Kidney epithelial cell (primary cell): Measurements from ENCODE around the gene OCA2. TPM values are rescaled to one million over a fixed set of nuclear protein-coding genes. Genes with fewer than 3 reads are reported as not detected.
"Not testable (repeated sequence)": the region's sequence is repeated elsewhere in the genome, so short reads cannot be mapped to it uniquely, and the experiment has no call there.

ENCODE experiments used
- DNase-seq: peaks from one replicate; pipeline ENCODE4 v3.0.0-alpha.2; 2010; ENCODE audit warnings: low read depth
- H3K27me3 ChIP-seq: 2 replicates; pipeline ENCODE4 v1.6.0; 2011; ENCODE audit warnings: low read length; ENCODE audit not compliant: control insufficient read depth, insufficient read depth
- H3K36me3 ChIP-seq: 2 replicates; pipeline ENCODE4 v1.5.1; 2011; ENCODE audit warnings: low read length; ENCODE audit not compliant: control insufficient read depth, insufficient read depth
- H3K4me3 ChIP-seq: 2 replicates; pipeline ENCODE4 v1.5.1; 2011; ENCODE audit warnings: low read depth, mild to moderate bottlenecking, control low read depth, low read length
- total RNA-seq: library from RNA; depleted of rRNA; stranded (reverse); fragments of >200 nt; gene quantifications from 2 replicates; pipeline ENCODE4 v1.2.3, GENCODE V29; 2015
- TF ChIP-seq, protein P1 (sequence below): IDR thresholded peaks from 2 replicates; pipeline ENCODE4 v1.5.1; 2011; ENCODE audit warnings: mild to moderate bottlenecking, moderate library complexity, low read length, control low read depth, inconsistent platforms; ENCODE audit not compliant: insufficient read depth, poor library complexity, severe bottlenecking

OCA2 gene
- total RNA-seq, 1 donor from 2014 or later, result 0.29 TPM

DNA sequence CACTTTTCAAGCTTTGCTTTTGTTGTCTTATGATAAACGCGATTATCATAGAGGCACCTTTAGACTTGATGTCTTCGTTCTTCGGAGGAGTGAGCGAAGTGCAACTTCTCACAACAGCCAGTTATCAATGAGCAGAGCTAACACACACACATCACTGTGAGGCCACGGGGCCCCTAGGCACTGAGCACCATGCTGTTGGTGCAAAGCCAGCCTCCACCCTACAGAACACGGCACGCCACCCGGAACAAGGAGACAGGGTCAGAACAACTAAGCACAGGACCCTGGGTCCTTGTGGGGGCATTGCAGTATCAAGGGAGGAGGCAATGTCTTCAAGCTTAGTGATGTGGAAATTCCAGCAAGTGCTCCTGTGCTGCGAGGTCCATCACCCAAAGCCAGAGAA lies 244.5 kb downstream of the OCA2 start:
- no peak for DNase-seq
- Histone ChIP-seq H3K27me3 (no peaks in the 10 kb centered on the region), H3K36me3 (no peaks in the 10 kb centered on the region), H3K4me3 (no peak overlapping the region)
- TF ChIP-seq, protein P1, sequence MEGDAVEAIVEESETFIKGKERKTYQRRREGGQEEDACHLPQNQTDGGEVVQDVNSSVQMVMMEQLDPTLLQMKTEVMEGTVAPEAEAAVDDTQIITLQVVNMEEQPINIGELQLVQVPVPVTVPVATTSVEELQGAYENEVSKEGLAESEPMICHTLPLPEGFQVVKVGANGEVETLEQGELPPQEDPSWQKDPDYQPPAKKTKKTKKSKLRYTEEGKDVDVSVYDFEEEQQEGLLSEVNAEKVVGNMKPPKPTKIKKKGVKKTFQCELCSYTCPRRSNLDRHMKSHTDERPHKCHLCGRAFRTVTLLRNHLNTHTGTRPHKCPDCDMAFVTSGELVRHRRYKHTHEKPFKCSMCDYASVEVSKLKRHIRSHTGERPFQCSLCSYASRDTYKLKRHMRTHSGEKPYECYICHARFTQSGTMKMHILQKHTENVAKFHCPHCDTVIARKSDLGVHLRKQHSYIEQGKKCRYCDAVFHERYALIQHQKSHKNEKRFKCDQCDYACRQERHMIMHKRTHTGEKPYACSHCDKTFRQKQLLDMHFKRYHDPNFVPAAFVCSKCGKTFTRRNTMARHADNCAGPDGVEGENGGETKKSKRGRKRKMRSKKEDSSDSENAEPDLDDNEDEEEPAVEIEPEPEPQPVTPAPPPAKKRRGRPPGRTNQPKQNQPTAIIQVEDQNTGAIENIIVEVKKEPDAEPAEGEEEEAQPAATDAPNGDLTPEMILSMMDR, result no peak

DNA sequence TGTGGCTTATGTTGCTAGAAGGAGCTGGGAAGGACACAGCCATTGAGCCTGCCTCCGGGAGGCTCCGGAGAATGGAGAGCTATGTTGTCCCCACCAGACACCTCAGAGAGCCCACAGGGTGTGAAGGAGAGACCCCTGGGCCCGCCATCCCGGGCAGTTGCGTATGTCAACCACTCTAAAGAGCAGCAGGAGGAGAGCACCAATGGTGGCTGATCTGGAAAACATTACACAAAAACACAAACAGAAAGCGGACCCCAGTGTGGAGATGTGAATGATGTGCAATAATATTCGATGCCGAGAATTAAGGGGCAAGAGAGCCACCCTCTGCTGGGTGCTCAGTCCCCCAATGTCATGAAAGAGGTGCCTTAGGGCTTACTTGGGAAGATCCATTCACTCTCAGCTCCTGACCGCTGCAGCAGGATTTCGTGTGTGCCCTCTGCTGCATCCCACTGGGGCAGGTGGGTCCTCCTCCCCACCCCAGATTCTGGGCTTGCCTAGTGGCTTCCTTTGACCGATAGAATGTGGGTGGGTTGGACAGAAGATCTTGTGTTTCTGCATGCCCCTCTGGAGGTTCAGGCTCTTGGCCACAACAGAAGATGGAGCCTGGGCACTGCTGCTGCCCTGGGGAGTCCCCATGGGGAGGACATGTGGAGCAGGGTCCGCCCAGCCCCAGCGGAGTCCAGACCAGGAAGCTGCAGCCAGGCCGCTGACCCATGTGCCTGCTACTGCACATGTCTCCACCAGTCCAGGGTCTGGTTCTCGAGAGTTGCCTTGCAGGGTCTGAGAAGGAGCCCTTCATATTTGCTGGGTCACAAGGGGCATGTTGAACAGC lies 245.3 kb downstream of the OCA2 start:
- no peaks in the 10 kb centered on the region for H3K27me3 ChIP-seq
- TF ChIP-seq, protein P1, result no peak
- no peak overlapping the region for H3K4me3 ChIP-seq
- no peaks in the 10 kb centered on the region for H3K36me3 ChIP-seq
- no peak for DNase-seq

DNA sequence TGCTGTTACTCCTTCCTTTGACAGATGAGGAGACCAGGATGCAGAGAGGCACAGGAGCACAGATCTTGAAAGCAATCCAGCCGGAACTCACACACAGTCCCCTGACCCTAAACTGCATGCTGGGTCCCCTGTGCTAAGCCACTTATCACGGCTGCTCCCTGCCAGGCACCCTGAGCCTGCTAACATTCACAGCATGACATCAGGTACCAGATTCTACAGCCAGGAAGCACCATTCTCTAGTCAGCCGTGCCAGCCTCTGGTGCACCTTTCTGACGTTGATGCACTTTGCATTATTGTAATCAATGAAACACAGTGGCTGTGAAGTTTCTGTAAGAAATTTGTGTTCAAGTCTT lies 247.3 kb downstream of the OCA2 start:
- H3K27me3 ChIP-seq, result no peaks in the 10 kb centered on the region
- no peaks in the 10 kb centered on the region for H3K36me3 ChIP-seq
- TF ChIP-seq, protein P1, result no peak
- no peak overlapping the region for H3K4me3 ChIP-seq
- DNase-seq, result no peak

DNA sequence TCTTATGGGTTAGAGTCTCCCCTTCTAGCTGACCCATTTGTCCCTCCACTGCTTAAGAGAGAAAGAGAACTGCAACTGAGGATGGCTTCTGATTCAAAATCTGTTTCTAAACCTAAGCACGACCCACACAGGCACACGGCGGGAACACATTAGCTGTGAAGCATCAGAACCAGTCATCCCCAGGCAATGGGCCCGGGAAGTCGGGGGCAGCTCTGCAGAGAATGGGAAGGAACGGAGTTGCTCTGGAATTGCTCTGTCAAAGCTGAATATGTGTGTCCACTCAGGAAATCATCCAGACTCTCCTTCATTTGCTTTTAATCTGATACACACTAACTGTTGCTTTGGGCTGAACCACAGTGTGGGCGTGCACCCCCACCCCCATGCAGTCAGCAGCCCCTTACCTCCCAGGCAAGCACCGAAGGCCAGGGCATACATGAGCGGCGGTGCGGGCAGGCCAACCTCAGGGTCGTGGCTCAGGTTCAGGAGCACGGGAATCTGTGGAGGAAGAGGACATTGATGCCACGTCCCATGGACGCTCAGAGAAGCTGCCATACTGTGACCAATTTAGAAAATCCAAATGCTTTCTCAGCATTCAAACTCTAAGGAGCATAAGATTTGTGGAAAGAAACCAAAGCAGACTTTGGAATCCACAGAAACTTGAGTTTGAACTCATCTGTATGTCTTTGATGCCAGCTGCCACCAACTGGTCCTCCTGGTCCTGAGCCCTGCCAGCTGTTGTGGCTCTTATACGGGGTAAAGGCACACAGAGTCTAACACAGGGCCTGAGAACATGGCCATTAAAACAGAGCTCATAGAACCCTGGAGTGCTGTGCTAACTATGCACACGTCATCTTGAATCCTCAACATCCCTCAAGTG lies 247.9 kb downstream of the OCA2 start:
- no peaks in the 10 kb centered on the region for H3K36me3 ChIP-seq
- no peak overlapping the region for H3K4me3 ChIP-seq
- DNase-seq, result no peak
- TF ChIP-seq, protein P1, result no peak
- no peaks in the 10 kb centered on the region for H3K27me3 ChIP-seq

DNA sequence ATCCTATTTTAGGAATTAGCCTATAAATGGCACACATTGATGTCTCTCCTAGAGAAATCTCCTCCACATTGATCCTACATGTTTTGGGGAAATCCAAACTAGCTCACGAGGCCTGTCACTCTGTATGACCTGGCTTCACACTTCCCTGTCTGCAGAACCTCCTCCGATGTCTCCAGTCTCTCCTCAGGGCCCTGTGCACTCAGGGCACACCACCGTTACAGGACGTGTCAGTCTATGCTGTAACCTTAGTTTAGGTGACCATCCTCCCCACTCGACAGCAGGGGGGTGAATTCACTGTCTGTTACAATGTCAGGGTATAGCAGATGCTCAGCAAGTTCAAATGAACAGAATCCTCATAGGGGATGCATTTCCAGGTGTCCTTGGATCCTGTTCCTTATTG lies 249.1 kb downstream of the OCA2 start:
- DNase-seq, result no peak
- Histone ChIP-seq H3K36me3 (no peaks in the 10 kb centered on the region), H3K4me3 (no peak overlapping the region), H3K27me3 (no peaks in the 10 kb centered on the region)
- TF ChIP-seq, protein P1, result no peak

DNA sequence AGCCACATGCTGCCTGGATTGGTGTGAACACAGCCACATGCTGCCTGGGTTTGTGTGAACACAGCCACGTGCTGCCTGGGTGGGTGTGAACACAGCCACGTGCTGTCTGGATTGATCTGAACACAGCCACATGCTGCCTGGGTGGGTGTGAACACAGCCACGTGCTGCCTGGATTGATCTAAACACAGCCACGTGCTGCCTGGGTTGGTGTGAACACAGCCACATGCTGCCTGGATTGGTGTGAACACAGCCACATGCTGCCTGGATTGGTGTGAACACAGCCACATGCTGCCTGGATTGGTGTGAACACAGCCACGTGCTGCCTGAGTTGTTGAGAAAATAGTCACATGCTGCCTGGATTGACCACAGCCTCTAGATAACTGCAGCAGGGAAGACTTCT lies 250.2 kb downstream of the OCA2 start:
- not testable (repeated sequence) for H3K4me3 ChIP-seq, H3K36me3 ChIP-seq, H3K27me3 ChIP-seq, DNase-seq
